Esophagus muscularis mucosa (tissue), 4 donors: ENCODE data around the gene LMF1.

ENCODE experiments used
- CTCF ChIP-seq, 3 experiments: fragments of 200-600 bp in 2 of 3; fragments of 450-650 bp in 1 of 3; sonication (generic) in 2 of 3; IDR thresholded peaks; one replicate each; pipeline ENCODE4 v1.5.1; 2017 to 2019; ENCODE audit warnings: antibody characterized with exemption in 3 of 3, mild to moderate bottlenecking in 2 of 3, moderate library complexity in 1 of 3
- EP300 ChIP-seq: sonication (generic); formaldehyde crosslinking; IDR thresholded peaks from one replicate; pipeline ENCODE4 v1.6.1; 2017; ENCODE audit warnings: antibody characterized with exemption
- POLR2A ChIP-seq: fragments of 450-650 bp; IDR thresholded peaks from one replicate; pipeline ENCODE4 v1.6.1; 2017; ENCODE audit warnings: antibody characterized with exemption, moderate library complexity, mild to moderate bottlenecking, low read depth
- POLR2AphosphoS5 ChIP-seq, 2 donors: sonication (generic); formaldehyde crosslinking; IDR thresholded peaks; one replicate each; pipeline ENCODE4 v1.6.1; 2017; ENCODE audit warnings: antibody characterized with exemption in 2 of 2

GRCh38 chr16:822909-823297 lies 147.9 kb downstream of the LMF1 start:
- TF ChIP-seq POLR2AphosphoS5 (IDR thresholded peaks at IDR 0.05) (no peak), CTCF (IDR thresholded peaks at IDR 0.05) (no peak), POLR2A (no peak), EP300 (no peak)
